Esophagus (tissue), 2 donors: ENCODE data around the gene KRCC1. TPM values are rescaled to one million over a fixed set of nuclear protein-coding genes. Genes with fewer than 3 reads are reported as not detected.

Experiments
- H3K27ac ChIP-seq, 2 donors: one replicate each; pipeline ENCODE4 v1.5.1; 2013; ENCODE audit warnings: low read depth in 2 of 2, mild to moderate bottlenecking in 2 of 2, inconsistent platforms in 1 of 2, low read length in 1 of 2, moderate library complexity in 1 of 2
- H3K27me3 ChIP-seq, 2 donors: one replicate each; pipeline ENCODE4 v1.6.1; 2013; ENCODE audit warnings: low read length in 2 of 2, control low read depth in 1 of 2, mild to moderate bottlenecking in 1 of 2; ENCODE audit not compliant: insufficient read depth in 2 of 2, control insufficient read depth in 1 of 2
- H3K36me3 ChIP-seq, 2 donors: one replicate each; pipeline ENCODE4 v1.6.1; 2013; ENCODE audit warnings: low read length in 1 of 2; ENCODE audit not compliant: control insufficient read depth in 2 of 2, insufficient read depth in 2 of 2
- H3K4me1 ChIP-seq, 2 donors: one replicate each; pipeline ENCODE4 v1.6.1; 2013; ENCODE audit warnings: low read length in 1 of 2; ENCODE audit not compliant: control insufficient read depth in 2 of 2, insufficient read depth in 2 of 2
- H3K4me3 ChIP-seq, 2 donors: one replicate each; pipeline ENCODE4 v1.5.1; 2013; ENCODE audit warnings: low read length in 2 of 2, mild to moderate bottlenecking in 2 of 2, low read depth in 1 of 2, moderate library complexity in 1 of 2
- H3K9me3 ChIP-seq, 2 donors: one replicate each; pipeline ENCODE4 v1.6.1; 2013; ENCODE audit warnings: mild to moderate bottlenecking in 2 of 2, low read depth in 1 of 2, low read length in 1 of 2, moderate library complexity in 1 of 2; ENCODE audit not compliant: control insufficient read depth in 2 of 2, insufficient read depth in 1 of 2
- WGBS, 2 donors: extraction: QIAGEN DNeasy Blood & Tissue Kit; methylation state at CpG; one replicate each; pipeline ENCODE4 v1.1.7; 2013; 5-methylcytosine and 5-hydroxymethylcytosine counted together
- polyA plus RNA-seq, 2 donors: library from polyadenylated mRNA; stranded (reverse); fragments of 200-250 nt; gene quantifications; one replicate each; pipeline ENCODE4 v1.2.3, GENCODE V29; 2013
- donor health status: healthy with polysubstance abuse.
- donor health status: Bipolar disorder and iron deficiency.

Gene KRCC1
- polyA plus RNA-seq, 2 donors: 23.8 to 42.4 TPM

- 73 to 87% methylated on average over 3 of the region's 3 CpGs for WGBS, 2 donors
- H3K36me3 ChIP-seq: no peaks in the 10 kb centered on the region
- no peak overlapping the region for H3K4me3 ChIP-seq
These were observed 36.4 kb upstream of the KRCC1 start for GRCh38 chr2:88091943-88092342.

GRCh38 chr2:88090446-88091283, 35.1 kb upstream of the KRCC1 start:
- Histone ChIP-seq H3K36me3 (no peaks in the 10 kb centered on the region), H3K27ac (no peak overlapping the region), H3K27me3 (no peaks in the 10 kb centered on the region), H3K9me3 (no peaks in the 10 kb centered on the region), H3K4me3 (no peak overlapping the region), H3K4me1 (no peaks in the 10 kb centered on the region)
- WGBS, 2 donors: 70 to 71% methylated on average over 8 of the region's 8 CpGs

More at GRCh38 chr2:88091943-88092342, 36.4 kb upstream of the KRCC1 start:
- no peaks in the 10 kb centered on the region for H3K27me3 ChIP-seq
- H3K4me1 ChIP-seq: no peaks in the 10 kb centered on the region
- no peak overlapping the region for H3K27ac ChIP-seq
- H3K9me3 ChIP-seq: no peaks in the 10 kb centered on the region

- Histone ChIP-seq H3K4me3 (no peak overlapping the region), H3K27ac (no peak overlapping the region), H3K27me3 (no peaks in the 10 kb centered on the region), H3K9me3 (no peaks in the 10 kb centered on the region), H3K4me1 (no peaks in the 10 kb centered on the region), H3K36me3 (no peaks in the 10 kb centered on the region)
- 95 to 100% methylated on average over 2 of the region's 2 CpGs for WGBS, 2 donors
These were observed 33.4 kb upstream of the KRCC1 start for GRCh38 chr2:88088999-88089398.

GRCh38 chr2:88087763-88088162, 32.2 kb upstream of the KRCC1 start:
- no peaks in the 10 kb centered on the region for H3K9me3 ChIP-seq
- no peaks in the 10 kb centered on the region for H3K36me3 ChIP-seq
- no peaks in the 10 kb centered on the region for H3K4me1 ChIP-seq
- H3K27ac ChIP-seq: no peak overlapping the region
- 91 to 94% methylated on average over 17 of the region's 17 CpGs for WGBS, 2 donors
- H3K27me3 ChIP-seq: no peaks in the 10 kb centered on the region
- no peak overlapping the region for H3K4me3 ChIP-seq

- no peak overlapping the region for H3K27ac ChIP-seq
- no peak overlapping the region for H3K4me3 ChIP-seq
- H3K36me3 ChIP-seq: no peaks in the 10 kb centered on the region
- H3K27me3 ChIP-seq: no peaks in the 10 kb centered on the region
- WGBS, 2 donors: 88 to 89% methylated on average over 2 of the region's 2 CpGs
- H3K4me1 ChIP-seq: no peaks in the 10 kb centered on the region
- H3K9me3 ChIP-seq: no peaks in the 10 kb centered on the region
These were observed 31.5 kb upstream of the KRCC1 start for GRCh38 chr2:88087073-88087472.

- WGBS, 2 donors: 81 to 84% methylated on average over 9 of the region's 9 CpGs
- Histone ChIP-seq H3K36me3 (no peaks in the 10 kb centered on the region), H3K9me3 (no peaks in the 10 kb centered on the region), H3K4me1 (no peaks in the 10 kb centered on the region), H3K27ac (no peak overlapping the region), H3K4me3 (no peak overlapping the region), H3K27me3 (no peaks in the 10 kb centered on the region)
These were observed 30.8 kb upstream of the KRCC1 start for GRCh38 chr2:88086401-88086800.

GRCh38 chr2:88085602-88086001, 30.0 kb upstream of the KRCC1 start:
- H3K4me3 ChIP-seq: no peak overlapping the region
- H3K27ac ChIP-seq: no peak overlapping the region
- no peaks in the 10 kb centered on the region for H3K36me3 ChIP-seq
- no peaks in the 10 kb centered on the region for H3K27me3 ChIP-seq
- no peaks in the 10 kb centered on the region for H3K4me1 ChIP-seq
- H3K9me3 ChIP-seq: no peaks in the 10 kb centered on the region
- 81% methylated on average over 5 of the region's 5 CpGs for WGBS, 2 donors

- H3K4me3 ChIP-seq: no peak overlapping the region
- no peaks in the 10 kb centered on the region for H3K4me1 ChIP-seq
- no peak overlapping the region for H3K27ac ChIP-seq
- no peaks in the 10 kb centered on the region for H3K36me3 ChIP-seq
- WGBS, 2 donors: 96 to 98% methylated on average over 2 of the region's 2 CpGs
- H3K9me3 ChIP-seq: no peaks in the 10 kb centered on the region
- H3K27me3 ChIP-seq: no peaks in the 10 kb centered on the region
These were observed 29.5 kb upstream of the KRCC1 start for GRCh38 chr2:88085099-88085498.

GRCh38 chr2:88082781-88083180, 27.2 kb upstream of the KRCC1 start:
- WGBS, 2 donors: 83 to 88% methylated on average over 1 of the region's 1 CpG
- Histone ChIP-seq H3K4me3 (no peak overlapping the region), H3K27me3 (no peaks in the 10 kb centered on the region), H3K27ac (no peak overlapping the region), H3K4me1 (no peaks in the 10 kb centered on the region), H3K9me3 (no peaks in the 10 kb centered on the region), H3K36me3 (no peaks in the 10 kb centered on the region)
